ENCODE measurements around the gene ITGB7.

GRCh38 chr12:53252349-53252916, 45.4 kb upstream of the ITGB7 start:
- no peak; the same call in 1 of the 2 replicates for TF ChIP-seq CTCF (IDR thresholded peaks at IDR 0.05; ENCODE audit: low read depth, low read length)
- TF ChIP-seq EZH2phosphoT487 (IDR thresholded peaks at IDR 0.05; ENCODE audit: low read depth), result no peak

Measured in OCI-LY3 (cell line).